Measurements from ENCODE around the gene SPEM3. TPM values are rescaled to one million over a fixed set of nuclear protein-coding genes. Genes with fewer than 3 reads are reported as not detected.

SPEM3 gene
- total RNA-seq, 1 experiment from 2014 or later, result not detected

DNA sequence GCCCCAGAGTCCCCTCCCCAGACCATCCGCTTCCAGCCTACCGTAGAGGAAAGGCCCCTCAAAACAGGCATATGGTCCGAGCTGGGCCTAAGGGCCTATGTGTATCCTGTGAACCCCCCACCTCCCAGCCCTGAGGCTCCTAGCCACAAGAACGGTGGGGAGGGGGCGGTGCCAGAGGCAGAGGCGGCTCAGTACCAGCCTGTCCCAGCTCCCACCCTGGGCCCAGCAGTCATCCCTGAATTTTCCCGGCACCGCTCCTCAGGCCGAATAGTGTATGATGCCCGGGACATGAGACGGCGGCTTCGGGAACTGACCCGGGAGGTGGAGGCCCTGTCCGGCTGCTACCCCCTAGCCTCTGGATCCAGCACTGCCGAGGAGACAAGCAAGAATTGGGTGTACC, 7.5 kb upstream of the SPEM3 start:
- DNase-seq (ENCODE audit: low spot score), result no peak

DNA sequence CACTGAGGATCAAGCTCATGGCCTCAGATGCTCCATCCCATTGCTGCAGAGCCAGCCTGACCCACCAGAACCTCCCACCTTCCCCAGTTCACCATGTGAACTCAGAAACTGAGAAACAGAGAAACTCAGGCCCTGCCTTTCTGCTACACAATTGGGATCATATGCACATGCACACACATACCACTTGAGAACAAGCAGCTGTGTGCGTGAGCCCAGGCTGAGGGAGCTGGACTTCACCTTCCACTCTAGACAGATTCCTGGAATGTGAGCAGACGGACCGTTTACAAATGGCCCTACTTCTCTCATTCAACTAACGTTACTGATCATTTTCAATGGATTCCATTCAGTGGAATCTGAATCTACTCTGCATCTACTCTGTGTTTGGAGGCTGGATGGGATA, 5.0 kb upstream of the SPEM3 start:
- DNase-seq (ENCODE audit: low spot score), result no peak

GRCh38 chr17:7425316-7425715, 3.3 kb upstream of the SPEM3 start, which contains the start of gene SPEM2:
Gene SPEM2 (plus strand): TSS chr17:7425616. CDS start chr17:7425689, 73 bp downstream.
- no peak for DNase-seq (ENCODE audit: low spot score)

DNA sequence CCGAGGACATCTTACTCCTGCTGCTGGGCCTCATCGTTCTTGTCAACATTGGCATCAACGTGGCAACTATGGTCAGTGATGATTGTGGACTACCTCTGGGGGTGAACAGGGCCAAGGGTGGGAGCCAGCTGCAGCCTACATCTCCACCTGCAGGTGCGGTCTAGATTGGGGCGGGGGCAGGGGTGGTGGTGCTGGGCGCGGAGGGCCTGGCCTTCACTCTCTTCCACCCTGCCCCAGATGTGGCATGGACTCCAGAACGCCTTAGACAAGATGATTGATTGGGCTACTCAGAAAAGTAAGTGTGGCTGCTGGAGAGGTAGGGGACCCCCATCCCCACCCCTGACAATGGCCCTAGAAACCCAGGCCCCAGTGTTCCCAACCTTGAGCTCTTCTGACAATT, 2.9 kb upstream of the SPEM3 start:
- DNase-seq (ENCODE audit: low spot score), result no peak

DNA sequence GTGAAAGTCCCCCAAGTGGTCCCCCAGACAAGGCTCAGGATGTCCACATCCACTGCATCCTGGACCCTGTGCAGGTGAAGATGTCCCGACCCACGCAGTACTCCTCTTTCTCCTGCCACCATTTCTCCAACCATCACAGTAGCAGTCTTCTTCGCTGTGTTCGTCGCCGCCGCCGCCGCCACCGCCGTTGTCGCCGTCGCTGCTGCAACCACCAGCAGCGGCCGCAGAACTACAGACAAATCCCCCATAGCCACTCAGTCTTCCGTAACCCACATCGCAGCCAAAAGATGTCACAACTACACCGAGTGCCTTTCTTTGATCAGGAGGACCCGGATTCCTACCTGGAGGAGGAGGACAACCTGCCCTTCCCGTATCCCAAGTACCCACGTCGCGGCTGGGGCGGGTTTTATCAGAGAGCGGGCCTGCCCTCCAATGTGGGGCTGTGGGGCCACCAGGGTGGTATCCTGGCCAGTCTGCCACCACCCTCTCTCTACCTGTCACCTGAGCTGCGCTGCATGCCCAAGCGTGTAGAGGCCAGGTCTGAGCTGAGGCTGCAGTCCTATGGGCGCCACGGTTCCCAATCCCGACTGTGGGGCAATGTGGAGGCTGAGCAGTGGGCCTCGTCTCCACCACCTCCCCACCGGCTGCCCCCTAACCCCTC, 2.3 kb upstream of the SPEM3 start:
- DNase-seq (ENCODE audit: low spot score), result no peak

DNA sequence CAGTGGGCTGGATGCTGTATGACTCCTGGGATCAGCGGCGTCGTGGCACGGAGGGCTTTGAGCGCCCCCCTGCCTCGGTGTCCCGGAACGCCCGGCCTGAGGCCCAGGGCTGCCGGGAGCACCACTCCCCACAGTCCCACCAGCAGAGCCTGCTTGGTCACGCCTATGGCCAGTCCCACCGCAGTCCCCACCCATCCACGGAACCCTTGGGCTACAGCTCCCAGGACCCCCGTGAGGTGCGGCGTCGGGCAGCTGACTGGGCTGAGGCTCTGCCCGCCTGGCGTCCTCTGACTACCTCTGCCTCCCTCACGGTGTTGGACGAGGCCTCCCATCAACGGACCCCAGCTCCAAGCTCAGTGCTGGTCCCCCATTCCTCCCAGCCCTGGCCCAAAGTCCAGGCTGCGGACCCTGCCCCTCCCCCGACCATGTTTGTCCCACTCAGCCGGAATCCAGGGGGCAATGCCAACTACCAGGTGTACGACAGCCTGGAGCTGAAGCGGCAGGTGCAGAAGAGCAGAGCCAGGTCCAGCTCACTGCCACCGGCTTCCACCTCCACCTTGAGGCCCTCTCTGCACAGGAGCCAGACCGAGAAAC, 1.7 kb upstream of the SPEM3 start:
- no peak for DNase-seq (ENCODE audit: low spot score)

DNA sequence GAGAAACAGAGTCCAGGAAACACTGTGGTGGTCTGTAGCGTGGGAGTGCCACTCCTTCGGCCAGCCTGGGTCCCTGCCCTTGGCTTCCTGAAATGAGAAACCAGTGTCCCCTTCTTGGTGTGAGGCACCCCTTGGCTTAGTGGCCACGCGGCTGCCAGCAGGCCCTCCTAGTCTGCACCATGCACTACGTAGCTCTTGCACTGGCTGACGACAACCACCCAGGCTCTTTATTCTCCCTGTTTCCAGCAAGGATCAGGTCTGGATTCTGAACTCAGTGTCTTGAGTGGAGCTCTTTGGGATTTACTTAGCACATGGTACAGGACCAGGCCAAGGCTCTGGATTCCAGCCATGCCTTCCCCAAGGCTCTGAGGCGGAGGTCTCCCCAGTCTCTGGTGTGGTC, 1.1 kb upstream of the SPEM3 start:
- DNase-seq (ENCODE audit: low spot score), result no peak

GRCh38 chr17:7429722-7430121, 1.1 kb downstream of the SPEM3 start:
- no peak for DNase-seq (ENCODE audit: low spot score)

DNA sequence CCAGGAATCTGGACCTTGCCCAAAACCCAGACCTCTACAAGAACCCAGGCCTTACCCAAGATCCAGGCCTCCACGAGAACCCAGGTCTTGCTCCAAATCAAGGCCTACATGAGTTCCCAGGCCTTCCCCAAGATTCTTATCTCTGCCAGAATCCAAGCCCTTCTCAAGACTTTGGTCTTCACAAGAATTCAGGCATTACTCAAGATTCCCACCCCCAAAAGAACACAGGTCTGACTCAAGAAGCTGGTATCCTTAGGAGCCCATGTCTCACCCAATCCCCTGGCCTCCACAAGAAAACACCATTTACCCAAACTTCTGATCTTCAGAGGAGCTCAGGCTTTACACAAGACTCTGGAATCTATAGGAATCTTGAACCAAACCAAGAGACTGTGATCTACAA, 2.6 kb downstream of the SPEM3 start:
- DNase-seq (ENCODE audit: low spot score), result no peak

DNA sequence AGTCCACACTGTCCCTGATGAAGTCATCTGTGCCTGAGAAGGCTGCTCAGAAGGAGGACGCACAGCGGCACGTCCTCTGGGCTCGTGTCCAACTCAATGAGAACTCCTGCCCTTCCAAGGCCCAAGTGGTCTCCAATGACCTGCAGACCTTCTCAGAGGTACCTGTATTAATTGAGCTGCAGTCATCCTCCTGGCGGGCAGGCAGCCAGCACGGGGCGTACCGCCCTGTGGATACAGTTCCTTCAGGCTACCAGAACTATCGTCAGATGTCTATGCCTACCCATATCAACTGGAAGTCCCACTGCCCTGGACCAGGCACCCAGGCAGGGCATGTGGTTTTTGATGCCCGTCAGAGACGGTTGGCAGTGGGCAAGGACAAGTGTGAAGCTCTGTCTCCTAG, 3.6 kb downstream of the SPEM3 start:
- no peak for DNase-seq (ENCODE audit: low spot score)

GRCh38 chr17:7435676-7436555, 7.3 kb downstream of the SPEM3 start:
- DNase-seq (ENCODE audit: low spot score), result no peak

DNA sequence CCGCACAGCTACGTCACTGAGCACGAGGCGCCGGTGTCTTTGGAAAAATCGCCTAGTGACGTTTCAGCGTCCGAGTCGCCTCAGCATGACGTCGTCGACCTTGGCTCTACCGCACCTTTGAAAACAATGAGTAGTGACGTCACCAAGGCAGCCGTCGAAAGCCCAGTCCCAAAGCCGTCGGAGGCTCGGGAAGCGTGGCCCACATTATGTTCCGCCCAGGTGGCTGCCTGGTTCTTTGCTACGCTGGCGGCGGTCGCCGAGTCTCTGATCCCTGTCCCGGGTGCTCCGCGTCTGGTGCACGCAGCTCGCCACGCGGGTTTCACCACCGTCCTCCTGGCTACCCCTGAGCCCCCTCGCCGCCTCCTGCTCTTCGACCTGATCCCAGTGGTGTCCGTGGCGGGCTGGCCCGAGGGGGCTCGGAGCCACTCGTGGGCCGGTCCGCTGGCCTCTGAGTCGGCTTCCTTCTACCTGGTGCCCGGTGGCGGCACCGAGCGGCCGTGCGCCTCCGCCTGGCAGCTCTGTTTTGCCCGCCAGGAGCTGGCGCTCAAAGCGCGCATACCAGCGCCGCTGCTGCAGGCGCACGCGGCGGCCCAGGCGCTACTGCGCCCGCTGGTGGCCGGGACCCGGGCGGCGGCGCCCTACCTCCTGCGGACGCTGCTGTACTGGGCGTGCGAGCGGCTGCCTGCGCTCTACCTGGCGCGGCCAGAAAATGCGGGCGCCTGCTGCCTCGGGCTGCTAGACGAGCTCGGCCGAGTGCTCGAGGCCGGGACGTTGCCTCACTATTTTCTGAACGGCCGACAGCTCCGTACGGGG, 8.1 kb downstream of the SPEM3 start:
- DNase-seq (ENCODE audit: low spot score), result no peak

GRCh38 chr17:7437369-7437863, 8.8 kb downstream of the SPEM3 start:
- no peak for DNase-seq (ENCODE audit: low spot score)

DNA sequence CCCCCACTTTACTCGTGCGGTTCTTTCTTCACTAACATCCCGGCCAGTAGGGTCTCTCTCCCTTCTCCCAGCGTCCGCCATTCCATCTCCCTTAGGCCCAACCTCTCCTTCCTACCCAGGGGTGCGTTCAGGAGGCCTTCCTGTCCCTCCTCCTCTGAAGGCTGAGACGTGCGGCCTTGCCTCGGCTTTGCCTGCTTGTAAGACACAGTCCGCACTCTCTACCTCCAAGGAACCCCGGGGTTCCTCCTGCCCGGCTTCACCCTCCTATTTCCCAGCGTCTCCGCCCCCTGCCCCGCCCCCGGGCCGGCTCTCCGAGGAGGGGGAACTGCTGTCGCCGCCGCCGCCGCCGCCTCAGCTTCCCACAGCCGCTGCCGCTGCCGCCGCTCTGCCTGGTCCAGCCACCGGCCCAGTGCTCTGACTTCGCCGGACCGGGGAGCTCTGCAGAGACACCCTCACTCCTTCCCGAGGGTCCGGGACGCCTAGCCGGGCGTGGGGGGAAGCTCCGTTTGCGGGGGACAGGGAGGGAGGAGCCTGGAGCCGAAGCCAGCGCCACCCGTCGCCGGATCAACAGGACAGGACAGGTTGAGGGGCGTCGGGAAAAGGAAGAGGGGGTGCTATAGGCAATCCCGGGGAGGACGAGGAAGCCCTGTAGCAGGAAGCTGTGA, 9.4 kb downstream of the SPEM3 start:
- no peak for DNase-seq (ENCODE audit: low spot score)

DNA sequence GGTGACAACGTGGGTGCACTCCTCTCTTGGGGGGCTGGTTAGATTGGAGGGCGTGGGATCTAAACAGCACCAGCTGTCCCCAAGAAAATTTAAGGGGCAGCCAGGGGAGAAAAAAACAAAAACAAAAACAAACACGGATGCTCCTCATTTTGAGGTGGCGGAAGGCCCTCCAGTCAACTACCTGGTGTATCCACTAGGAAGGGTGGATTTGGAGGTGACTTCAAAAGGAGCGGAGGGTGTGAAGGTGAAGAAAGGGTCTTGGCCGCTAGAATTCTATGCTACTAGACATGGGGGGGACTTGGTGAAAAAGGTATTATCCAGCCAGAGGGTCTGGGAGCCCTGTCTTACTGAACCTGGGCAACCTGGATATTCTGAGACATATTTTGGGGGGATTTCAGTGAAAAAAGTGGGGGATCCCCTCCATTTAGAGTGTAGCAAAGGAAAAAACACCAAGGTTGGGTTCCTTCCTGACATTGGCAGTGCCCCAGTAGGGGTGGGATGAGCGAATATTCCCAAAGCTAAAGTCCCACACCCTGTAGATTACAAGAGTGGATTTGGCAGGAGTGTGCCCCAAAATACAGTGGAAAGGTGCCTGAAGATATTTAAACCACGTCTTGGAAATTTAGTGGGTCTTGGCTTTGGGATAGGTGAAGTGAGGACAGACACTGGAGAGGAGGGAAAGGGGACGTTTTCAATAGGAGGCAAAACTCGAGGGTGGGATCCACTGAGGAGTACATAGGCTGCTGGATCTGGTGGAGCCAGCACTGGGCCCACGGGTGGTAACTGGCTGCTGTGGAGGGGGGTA, 10.2 kb downstream of the SPEM3 start:
- no peak for DNase-seq (ENCODE audit: low spot score)

GRCh38 chr17:7439462-7440112, 10.9 kb downstream of the SPEM3 start, which contains the start of gene FGF11:
Gene FGF11 (plus strand): TSS chr17:7439512. CDS start chr17:7439621, 109 bp downstream.
- DNase-seq (ENCODE audit: low spot score), result no peak

- no peak for DNase-seq (ENCODE audit: low spot score)
These were observed 11.6 kb downstream of the SPEM3 start for GRCh38 chr17:7440113-7440833.

DNA sequence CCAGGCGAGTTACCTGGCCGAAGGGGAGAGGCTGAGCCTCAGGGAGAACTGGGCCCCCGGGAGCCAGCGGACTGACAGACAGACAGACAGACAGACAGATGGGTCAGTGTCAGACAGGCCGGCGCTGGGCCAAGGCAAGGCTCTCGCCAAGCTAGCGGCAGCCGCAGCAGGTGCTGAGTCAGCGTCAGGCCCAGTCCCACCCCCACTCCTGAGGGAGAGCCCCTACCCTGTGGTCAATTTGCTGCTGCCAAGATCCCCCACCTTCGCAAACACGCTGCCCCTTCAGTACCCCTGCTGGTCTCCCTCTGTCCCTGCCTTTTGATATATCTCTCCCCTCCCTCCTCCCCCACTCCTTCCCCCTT, 12.2 kb downstream of the SPEM3 start:
- DNase-seq (ENCODE audit: low spot score), result no peak

DNA sequence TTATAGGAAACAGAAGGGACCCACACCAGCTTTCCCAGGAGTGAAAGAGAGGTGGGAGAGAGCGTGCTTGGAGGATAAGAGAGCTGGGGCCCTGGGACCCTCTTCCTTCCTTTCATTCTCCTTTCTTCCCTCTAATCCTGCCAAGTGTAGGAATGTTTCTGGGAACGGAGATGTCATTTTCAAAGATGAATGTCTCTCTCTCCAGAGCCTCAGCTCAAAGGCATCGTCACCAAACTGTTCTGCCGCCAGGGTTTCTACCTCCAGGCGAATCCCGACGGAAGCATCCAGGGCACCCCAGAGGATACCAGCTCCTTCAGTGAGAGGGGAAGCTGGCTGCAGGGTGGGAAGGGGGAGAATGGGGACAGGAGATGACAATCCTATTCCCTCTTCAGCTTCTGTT, 12.6 kb downstream of the SPEM3 start:
- no peak for DNase-seq (ENCODE audit: low spot score)

All from A172 (cell line).